Esophagus squamous epithelium (tissue), 4 donors: ENCODE results near the gene TSPAN14.

Experiments used
- POLR2A ChIP-seq, 4 donors: fragments of 450-650 bp; IDR thresholded peaks; one replicate each; pipeline ENCODE4 v1.6.1; 2017; ENCODE audit warnings: antibody characterized with exemption in 4 of 4, mild to moderate bottlenecking in 4 of 4, moderate library complexity in 3 of 4
- TF ChIP-seq, protein P1 (sequence below), 6 experiments: fragments of 450-650 bp in 4 of 6; fragments of 200-600 bp in 2 of 6; sonication (generic) in 2 of 6; IDR thresholded peaks; one replicate each; pipeline ENCODE4 v1.5.1; 2016 to 2019; ENCODE audit warnings: antibody characterized with exemption in 6 of 6, mild to moderate bottlenecking in 4 of 6, moderate library complexity in 4 of 6

DNA sequence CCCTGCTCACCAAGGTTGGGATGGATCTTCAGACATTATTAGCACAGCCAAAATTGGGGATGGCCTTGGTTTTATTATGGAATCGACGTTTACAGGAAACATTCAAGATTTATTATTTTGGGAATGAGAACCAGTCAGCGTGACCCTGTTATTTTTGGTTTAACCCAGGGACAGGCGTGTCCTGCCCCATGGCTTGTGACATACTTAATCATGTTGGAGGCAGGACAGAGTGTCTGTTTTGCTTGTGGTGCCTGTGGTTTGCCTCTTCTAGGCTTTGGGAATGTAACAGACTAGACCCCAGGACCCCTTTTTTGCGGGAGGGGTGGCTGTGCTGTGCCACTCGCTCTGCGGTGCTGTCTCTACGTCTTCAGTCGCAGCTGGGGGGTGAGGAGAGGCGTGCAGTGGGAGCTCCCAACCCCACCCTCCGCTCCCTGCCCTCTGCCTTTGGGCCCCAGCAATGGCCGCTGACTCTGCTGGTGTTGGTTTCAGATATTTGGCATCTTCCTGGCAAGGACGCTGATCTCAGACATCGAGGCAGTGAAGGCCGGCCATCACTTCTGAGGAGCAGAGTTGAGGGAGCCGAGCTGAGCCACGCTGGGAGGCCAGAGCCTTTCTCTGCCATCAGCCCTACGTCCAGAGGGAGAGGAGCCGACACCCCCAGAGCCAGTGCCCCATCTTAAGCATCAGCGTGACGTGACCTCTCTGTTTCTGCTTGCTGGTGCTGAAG, 63.5 kb downstream of the TSPAN14 start:
- TF ChIP-seq, protein P1, sequence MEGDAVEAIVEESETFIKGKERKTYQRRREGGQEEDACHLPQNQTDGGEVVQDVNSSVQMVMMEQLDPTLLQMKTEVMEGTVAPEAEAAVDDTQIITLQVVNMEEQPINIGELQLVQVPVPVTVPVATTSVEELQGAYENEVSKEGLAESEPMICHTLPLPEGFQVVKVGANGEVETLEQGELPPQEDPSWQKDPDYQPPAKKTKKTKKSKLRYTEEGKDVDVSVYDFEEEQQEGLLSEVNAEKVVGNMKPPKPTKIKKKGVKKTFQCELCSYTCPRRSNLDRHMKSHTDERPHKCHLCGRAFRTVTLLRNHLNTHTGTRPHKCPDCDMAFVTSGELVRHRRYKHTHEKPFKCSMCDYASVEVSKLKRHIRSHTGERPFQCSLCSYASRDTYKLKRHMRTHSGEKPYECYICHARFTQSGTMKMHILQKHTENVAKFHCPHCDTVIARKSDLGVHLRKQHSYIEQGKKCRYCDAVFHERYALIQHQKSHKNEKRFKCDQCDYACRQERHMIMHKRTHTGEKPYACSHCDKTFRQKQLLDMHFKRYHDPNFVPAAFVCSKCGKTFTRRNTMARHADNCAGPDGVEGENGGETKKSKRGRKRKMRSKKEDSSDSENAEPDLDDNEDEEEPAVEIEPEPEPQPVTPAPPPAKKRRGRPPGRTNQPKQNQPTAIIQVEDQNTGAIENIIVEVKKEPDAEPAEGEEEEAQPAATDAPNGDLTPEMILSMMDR (IDR thresholded peaks at IDR 0.05) = no peak
- no peak for TF ChIP-seq POLR2A (IDR thresholded peaks at IDR 0.05)
